ENCODE results near the gene EEF2K. TPM values are rescaled to one million over a fixed set of nuclear protein-coding genes. Genes with fewer than 3 reads are reported as not detected.

Gene EEF2K
- total RNA-seq: 24.0 and 27.2 TPM in 2 replicates

DNA sequence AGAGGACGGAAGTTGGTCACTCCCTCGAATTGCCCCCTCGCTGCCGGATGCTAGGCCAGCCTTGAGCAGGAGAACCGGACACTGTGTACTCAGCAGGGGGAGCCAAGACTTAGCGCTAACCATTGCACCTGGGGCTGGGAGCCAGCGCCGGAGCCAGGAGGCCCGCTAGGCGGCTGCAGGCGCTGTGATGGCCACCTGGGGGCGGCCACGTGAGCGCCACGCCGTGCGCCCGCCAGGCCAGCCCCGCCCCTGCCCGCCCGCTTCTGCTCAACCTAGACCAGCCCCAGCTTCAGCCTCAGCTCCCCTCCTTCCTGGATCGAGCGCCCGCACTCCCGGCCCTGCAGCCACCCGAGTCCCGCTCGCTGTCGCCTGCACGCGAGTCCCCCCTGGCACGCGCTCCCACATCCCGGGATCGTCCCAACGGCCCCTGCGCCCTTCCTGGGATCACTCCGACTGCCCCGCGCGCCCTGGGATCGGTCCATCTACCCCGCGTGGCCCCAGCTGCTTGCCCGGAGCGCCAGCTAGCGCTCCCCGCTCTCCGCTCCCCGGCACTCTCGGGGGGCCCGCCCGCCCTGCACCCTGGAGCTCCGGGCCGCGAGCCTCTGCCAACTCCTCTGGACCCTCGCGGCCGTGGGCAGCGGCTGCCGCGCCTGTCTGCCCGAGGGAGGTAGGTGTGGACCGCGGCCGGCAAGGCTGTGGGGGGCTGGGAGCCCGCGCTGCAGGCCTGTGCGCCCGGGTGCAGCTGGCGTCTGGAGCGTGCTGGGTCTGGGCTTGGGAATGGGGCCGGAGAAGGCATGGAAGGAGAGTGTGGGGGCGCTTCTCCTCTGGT is at the start of gene EEF2K:
TSS of gene EEF2K (plus strand) at position 266 of the 829 bp plus-strand sequence. CDS start 19,452 bp downstream, outside the sequence.

DNA sequence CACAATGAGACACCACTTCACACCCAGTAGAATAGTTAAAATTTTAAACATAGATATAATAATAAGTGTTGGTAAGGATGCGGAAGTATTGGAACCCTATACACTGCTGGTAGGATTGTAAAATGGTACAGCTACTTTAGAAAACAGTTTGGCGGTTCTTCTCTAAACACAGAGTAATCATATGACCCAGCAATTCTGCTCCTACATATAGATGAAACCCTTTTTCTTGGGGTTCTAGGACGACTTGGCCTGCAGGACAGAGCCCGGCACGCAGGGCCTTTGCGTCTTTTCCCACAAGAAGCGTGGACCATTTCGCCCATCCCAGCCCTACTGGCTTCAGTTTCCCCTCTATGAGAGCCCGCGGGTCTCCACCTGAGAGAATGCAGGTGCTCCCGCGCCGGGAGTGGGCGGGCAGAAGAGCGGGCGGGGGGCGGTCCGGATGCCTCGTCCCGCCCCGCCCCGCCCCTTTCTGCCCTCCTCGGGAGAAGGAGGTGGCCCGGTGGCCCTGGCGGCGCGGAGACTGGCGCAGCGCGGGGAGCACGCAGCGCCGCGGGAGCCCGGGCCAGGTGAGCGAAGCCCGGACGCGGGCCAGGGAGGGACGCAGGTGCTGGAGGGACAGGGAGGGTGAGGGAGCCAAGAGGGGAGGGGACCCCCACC is 44.0 kb upstream of the EEF2K start, which contains the start of gene SDR42E2:
TSS of gene SDR42E2 (plus strand) at position 508 of the 657 bp plus-strand sequence. CDS start 3,077 bp downstream, outside the sequence.

DNA sequence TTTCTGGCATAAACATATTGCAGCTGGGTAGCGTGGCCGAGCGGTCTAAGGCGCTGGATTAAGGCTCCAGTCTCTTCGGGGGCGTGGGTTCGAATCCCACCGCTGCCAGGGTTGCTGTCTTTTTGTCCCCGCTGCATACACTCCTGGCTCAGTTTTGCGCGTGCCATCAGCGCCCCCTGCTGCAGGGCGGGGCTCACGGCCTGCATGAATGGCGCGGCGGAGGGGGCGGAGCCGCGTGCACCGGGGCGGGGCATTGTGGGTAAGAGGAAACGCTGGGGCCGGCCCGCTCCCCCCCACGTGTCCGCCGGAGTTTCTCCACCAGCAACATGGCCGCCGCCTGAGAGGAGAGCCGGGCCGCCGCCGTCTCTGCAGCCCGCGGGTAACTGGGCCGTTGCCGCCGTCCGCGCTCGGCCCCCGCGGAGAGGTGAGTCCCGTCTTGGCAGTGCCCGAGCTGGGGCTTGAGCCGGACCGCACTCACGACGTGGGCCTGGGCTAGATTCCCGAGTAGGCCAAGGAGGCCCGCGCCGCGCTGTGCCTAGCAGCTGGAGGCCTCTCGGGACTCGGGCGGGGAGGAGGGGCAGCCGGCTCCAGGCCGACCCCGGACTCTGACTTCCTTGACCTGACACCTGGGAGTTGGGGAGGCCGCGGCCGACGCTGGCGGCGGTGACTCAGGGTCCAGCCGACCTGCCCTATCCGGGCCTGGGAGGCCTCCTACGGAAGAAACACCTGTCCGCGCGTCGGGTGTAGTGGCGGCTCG is 91.2 kb downstream of the EEF2K start, which contains the start of gene POLR3E:
TSS of gene POLR3E (plus strand) at position 296 of the 757 bp plus-strand sequence. CDS start 5,560 bp downstream, outside the sequence.

Other genes with a start within 250 kb of the EEF2K start
- not detected in 2 replicates for gene PDZD9, start 205.2 kb upstream of the EEF2K start, total RNA-seq
- gene MOSMO, start 198.2 kb upstream of the EEF2K start, total RNA-seq: 18.8 and 20.7 TPM in 2 replicates
- gene VWA3A, start 113.7 kb upstream of the EEF2K start, total RNA-seq: under 0.01 and 0.15 TPM in 2 replicates
- gene SDR42E2, start 43.8 kb upstream of the EEF2K start, total RNA-seq: not detected in 2 replicates
- 27.9 and 32.1 TPM in 2 replicates for gene POLR3E, start 91.1 kb downstream of the EEF2K start, total RNA-seq
- 48.7 and 48.8 TPM in 2 replicates for gene CDR2, start 168.3 kb downstream of the EEF2K start, total RNA-seq

All from epithelial cell of umbilical artery (primary cell).